ENCODE results near the gene TTLL10. TPM values are rescaled to one million over a fixed set of nuclear protein-coding genes. Genes with fewer than 3 reads are reported as not detected.

The TTLL10 gene
- total and polyA plus RNA-seq, 2 of the 8 experiments (the other 6 are each of a cell fraction or from before 2014, with no cell fraction given): 1.1 to 1.7 TPM

DNA sequence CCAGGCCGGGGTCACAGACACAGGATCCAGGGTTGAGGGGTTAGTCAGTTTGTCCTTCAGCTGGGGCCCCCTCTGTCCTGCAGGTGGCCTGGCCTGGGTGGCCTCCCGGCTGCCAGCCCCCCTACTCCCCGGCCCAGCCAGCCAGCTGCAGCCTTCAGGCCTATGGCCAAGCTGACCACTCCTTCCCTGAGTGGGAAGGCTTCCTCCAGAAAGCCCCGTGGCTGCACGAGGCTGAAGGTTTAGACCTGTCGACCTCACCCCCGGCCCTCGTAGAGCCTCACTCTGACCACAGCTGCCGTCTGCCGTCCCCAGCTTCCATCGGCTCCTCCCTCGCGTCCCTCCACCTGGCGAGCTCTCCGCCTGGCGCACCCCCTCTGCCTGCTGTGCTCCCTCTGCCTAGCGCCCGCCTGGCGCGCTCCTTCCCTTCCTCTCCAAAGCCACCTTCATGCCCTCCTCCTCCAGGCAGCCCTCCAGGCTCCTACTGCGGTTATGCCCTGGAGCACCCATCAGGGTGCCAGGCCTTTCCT is 9.6 kb downstream of the TTLL10 start:
- Histone ChIP-seq H4K8ac (ENCODE audit: extremely low read depth, insufficient read depth, low read length) (peak overlapping the region; percentile 89; the same call in 1 of the 2 replicates), H3K4me1 (replicated peaks in 1 of 4; ENCODE audit: control insufficient read depth in 3 of 4, insufficient read depth in 4 of 4, low read length in 3 of 4) (no peaks in the 10 kb centered on the region; a peak in 1 of 7 replicates), H2BK15ac (ENCODE audit: low read length) (no peak overlapping the region), H2AK5ac (ENCODE audit: low read depth, low read length) (no peak overlapping the region), H4K20me1 (replicated peaks in 1 of 2; ENCODE audit: control insufficient read depth in 1 of 2, insufficient read depth in 2 of 2, low read length in 2 of 2) (peaks cover 0 to 3% of the 10 kb centered on the region in 2 experiments), H4K5ac (ENCODE audit: insufficient read length, low read depth, low read length) (no peak overlapping the region), H3K27ac (ENCODE audit: low read depth, low read length) (no peak overlapping the region), H3K14ac (ENCODE audit: insufficient read length) (no peak overlapping the region), H3K56ac (replicated peaks; ENCODE audit: insufficient read length, low read depth, low read length) (no peak overlapping the region), H2BK120ac (replicated peaks; ENCODE audit: low read depth, low read length) (no peak overlapping the region), H3K79me2 (ENCODE audit: control insufficient read depth in 1 of 2, insufficient read depth in 2 of 2, low read length in 2 of 2) (no peaks in the 10 kb centered on the region), H3K4ac (replicated peaks; ENCODE audit: insufficient read length, low read depth, low read length) (no peak overlapping the region), H3K36me3 (ENCODE audit: control insufficient read depth in 2 of 4, insufficient read depth in 4 of 4, low read length in 3 of 4) (no peaks in the 10 kb centered on the region), H3K4me3 (ENCODE audit: extremely low read depth in 1 of 4, insufficient read depth in 2 of 4, low read depth in 3 of 4, low read length in 4 of 4) (no peak overlapping the region), H2BK5ac (ENCODE audit: low read depth, low read length) (no peak overlapping the region), H3K9ac (replicated peaks in 1 of 4; ENCODE audit: extremely low read depth in 1 of 4, low read depth in 3 of 4, low read length in 3 of 4) (no peak overlapping the region), H2AFZ (ENCODE audit: low read length) (no peak overlapping the region), H3K23me2 (ENCODE audit: low read depth, low read length) (no peaks in the 10 kb centered on the region), H2BK20ac (ENCODE audit: low read length) (no peak overlapping the region), H3K23ac (ENCODE audit: insufficient read length) (no peak overlapping the region), H3K27me3 (replicated peaks in 1 of 4; ENCODE audit: control insufficient read depth in 3 of 4, extremely low read depth in 1 of 4, insufficient read depth in 3 of 4, low read length in 3 of 4) (no peaks in the 10 kb centered on the region), H3K9me3 (ENCODE audit: insufficient read depth in 2 of 2, low read depth in 1 of 2, low read length in 1 of 2) (0 out of 4 replicates have a peak, but pooled peaks cover 0 to 2% of the 10 kb centered on the region in 2 experiments), H3K4me2 (ENCODE audit: insufficient read depth in 1 of 2, low read depth in 2 of 2, low read length in 2 of 2) (no peak overlapping the region), H3K79me1 (ENCODE audit: low read depth, low read length) (no peaks in the 10 kb centered on the region), H3K18ac (ENCODE audit: extremely low read depth, low read length) (no peak overlapping the region), H2BK12ac (ENCODE audit: low read depth, low read length) (no peak overlapping the region), H4K91ac (replicated peaks; ENCODE audit: insufficient read length, low read length) (no peak overlapping the region)
- DNase-seq (ENCODE audit: low read depth in 1 of 2, low spot score in 2 of 2) (peak in 1 of 2 experiments; percentile 45), FAIRE-seq (no peak)
- CTCF ChIA-PET (ENCODE audit: partially characterized antibody): interaction anchor here (1.1 kb wide), 1 partner anchor 207 kb away, joined by 3 read pairs; no protein-coding TSS in a partner anchor
- 96% methylated on average over 19 of the region's 21 CpGs; no CpG with 5 or more reads in 1 of the 2 experiments for WGBS, 2 experiments (ENCODE audit: extremely low coverage in 1 of 2, insufficient coverage in 1 of 2, insufficient read length in 1 of 2, insufficient replicate concordance in 2 of 2, low coverage in 1 of 2, low lambda C conversion rate in 2 of 2, missing lambda C conversion rate in 1 of 2)
- POLR2A ChIA-PET (ENCODE audit: partially characterized antibody): no interaction called here
- TF ChIP-seq TBP (IDR thresholded peaks at IDR 0.05; ENCODE audit: low read depth, low read length) (no peak), PHF8 (conservative IDR thresholded peaks at IDR 0.05; ENCODE audit: low read depth, low read length) (no peak), NANOG (IDR thresholded peaks at IDR 0.05; ENCODE audit: insufficient read depth, low read depth, low read length, poor library complexity, severe bottlenecking) (no peak), ASH2L (IDR thresholded peaks at IDR 0.05; ENCODE audit: low read length) (no peak), BACH1 (IDR thresholded peaks at IDR 0.05; ENCODE audit: low read length) (no peak), CTBP2 (IDR thresholded peaks at IDR 0.05; ENCODE audit: borderline replicate concordance, insufficient read depth, insufficient read length, low read length) (no peak), SAP30 (IDR thresholded peaks at IDR 0.05; ENCODE audit: insufficient read depth, insufficient replicate concordance, low read length) (no peak), CBX8 (IDR thresholded peaks at IDR 0.05; ENCODE audit: borderline replicate concordance, low read depth, low read length) (no peak), ATF2 (IDR thresholded peaks at IDR 0.05; ENCODE audit: low read length) (no peak), HDAC6 (IDR thresholded peaks at IDR 0.05; ENCODE audit: low read depth, low read length) (no peak), POLR2A (IDR thresholded peaks at IDR 0.05; ENCODE audit: control extremely low read depth in 1 of 2, low read depth in 2 of 2, low read length in 2 of 2) (no peak), RFX5 (IDR thresholded peaks at IDR 0.05; ENCODE audit: borderline replicate concordance, low read depth, low read length) (no peak)

Measured in H1 (cell line).